ENCODE results near the gene NKPD1. TPM values are rescaled to one million over a fixed set of nuclear protein-coding genes. Genes with fewer than 3 reads are reported as not detected.

NKPD1 gene
- total RNA-seq, 2 experiments from 2014 or later: 0.73 to 0.91 TPM

- Mint-ChIP-seq H3K9me3 (no peaks in the 10 kb centered on the region), H3K36me3 (ENCODE audit: low read depth) (no peaks in the 10 kb centered on the region), H3K4me1 (ENCODE audit: low read depth) (peaks cover 13% of the 10 kb centered on the region), H3K27me3 (peaks cover 30% of the 10 kb centered on the region), H3K4me3 (no peak overlapping the region), H3K27ac (no peak overlapping the region)
- Histone ChIP-seq H3K9me3 (ENCODE audit: control insufficient read depth in 1 of 2, insufficient read depth in 1 of 2, low read length in 2 of 2) (peaks cover 0 to 18% of the 10 kb centered on the region in 2 experiments), H3K27ac (ENCODE audit: low read depth in 1 of 2, low read length in 2 of 2) (no peak overlapping the region), H3K4me3 (ENCODE audit: low read length) (no peak overlapping the region), H3K36me3 (ENCODE audit: insufficient read depth, low read length) (no peaks in the 10 kb centered on the region), H3K27me3 (ENCODE audit: control insufficient read depth in 1 of 2, insufficient read depth in 2 of 2, low read length in 2 of 2) (peaks cover 0 to 6% of the 10 kb centered on the region in 2 experiments), H3K4me1 (ENCODE audit: insufficient read depth, low read length) (peaks cover 27% of the 10 kb centered on the region)
- DNase-seq: no peak
- ATAC-seq (ENCODE audit: poor library complexity): no peak
- CTCF ChIA-PET: no interaction called here
- intact Hi-C loops (cut with DNase I, micrococcal nuclease): no loop called here
- TF ChIP-seq CTCF (IDR thresholded peaks at IDR 0.05): no peak
- POLR2A ChIA-PET: no interaction called here
These were observed 4.0 kb downstream of the NKPD1 start for GRCh38 chr19:45156751-45157150.

GRCh38 chr19:45156011-45156630 is 4.7 kb downstream of the NKPD1 start:
- Mint-ChIP-seq H3K36me3 (ENCODE audit: low read depth) (no peaks in the 10 kb centered on the region), H3K9me3 (no peaks in the 10 kb centered on the region), H3K27me3 (peaks cover 33% of the 10 kb centered on the region), H3K4me1 (ENCODE audit: low read depth) (peaks cover 13% of the 10 kb centered on the region), H3K27ac (no peak overlapping the region), H3K4me3 (no peak overlapping the region)
- no peak overlapping the region for H3K27ac ChIP-seq (ENCODE audit: low read depth in 1 of 2, low read length in 2 of 2)
- ChIA-PET POLR2A (no interaction called here), CTCF (no interaction called here)
- no peak for ATAC-seq (ENCODE audit: poor library complexity)
- peaks cover 32% of the 10 kb centered on the region for H3K4me1 ChIP-seq (ENCODE audit: insufficient read depth, low read length)
- peaks cover 0 to 22% of the 10 kb centered on the region in 2 experiments for H3K9me3 ChIP-seq (ENCODE audit: control insufficient read depth in 1 of 2, insufficient read depth in 1 of 2, low read length in 2 of 2)
- DNase-seq: no peak
- H3K4me3 ChIP-seq (ENCODE audit: low read length): no peak overlapping the region
- intact Hi-C loops (cut with DNase I, micrococcal nuclease): no loop called here
- no peak for TF ChIP-seq CTCF (IDR thresholded peaks at IDR 0.05)
- peaks cover 0 to 6% of the 10 kb centered on the region in 2 experiments for H3K27me3 ChIP-seq (ENCODE audit: control insufficient read depth in 1 of 2, insufficient read depth in 2 of 2, low read length in 2 of 2)
- H3K36me3 ChIP-seq (ENCODE audit: insufficient read depth, low read length): no peaks in the 10 kb centered on the region

GRCh38 chr19:45154064-45154827 is 6.5 kb downstream of the NKPD1 start:
- no peak for ATAC-seq (ENCODE audit: poor library complexity)
- ChIA-PET CTCF (no interaction called here), POLR2A (interaction anchor here (1.3 to 3.2 kb wide), 3 partner anchors 18 to 62 kb away, joined by 5 to 39 read pairs (median 26); partner anchors contain the start of genes BLOC1S3, PPP1R37 and TRAPPC6A)
- peaks cover 33% of the 10 kb centered on the region for H3K27me3 Mint-ChIP-seq
- no peaks in the 10 kb centered on the region for H3K36me3 ChIP-seq (ENCODE audit: insufficient read depth, low read length)
- intact Hi-C loops (cut with DNase I, micrococcal nuclease): no loop called here
- peak overlapping the region; percentile 16 for H3K4me3 ChIP-seq (ENCODE audit: low read length)
- H3K4me1 ChIP-seq (ENCODE audit: insufficient read depth, low read length): peaks cover 35% of the 10 kb centered on the region
- peak overlapping the region; percentile 67 for H3K4me3 Mint-ChIP-seq
- no peak for TF ChIP-seq CTCF (IDR thresholded peaks at IDR 0.05)
- peaks cover 0 to 6% of the 10 kb centered on the region in 2 experiments for H3K27me3 ChIP-seq (ENCODE audit: control insufficient read depth in 1 of 2, insufficient read depth in 2 of 2, low read length in 2 of 2)
- H3K27ac ChIP-seq (ENCODE audit: low read depth in 1 of 2, low read length in 2 of 2): no peak overlapping the region
- H3K4me1 Mint-ChIP-seq (ENCODE audit: low read depth): peaks cover 18% of the 10 kb centered on the region
- DNase-seq: no peak
- no peaks in the 10 kb centered on the region for H3K9me3 Mint-ChIP-seq
- peaks cover 0 to 22% of the 10 kb centered on the region in 2 experiments for H3K9me3 ChIP-seq (ENCODE audit: control insufficient read depth in 1 of 2, insufficient read depth in 1 of 2, low read length in 2 of 2)
- H3K27ac Mint-ChIP-seq: no peak overlapping the region
- H3K36me3 Mint-ChIP-seq (ENCODE audit: low read depth): no peaks in the 10 kb centered on the region
